Stimulated activated CD4-positive, alpha-beta T cell treated with anti-CD3 and anti-CD28 coated beads, Interleukin-15, amount 100 ng/mL, for 1 hour (primary cell): Measurements from ENCODE around the gene MAPK14.
A peak's percentile ranks its signal among the peaks of the same experiment; 100 is the strongest.
"Not testable (repeated sequence)": the region's sequence is repeated elsewhere in the genome, so short reads cannot be mapped to it uniquely, and the experiment has no call there.

Source experiments
- DNase-seq, 2 donors: peaks; one replicate each; pipeline ENCODE4 v3.0.0-alpha.2; 2020; ENCODE audit warnings: low read depth in 1 of 2, low spot score in 1 of 2

MAPK14 gene

DNA sequence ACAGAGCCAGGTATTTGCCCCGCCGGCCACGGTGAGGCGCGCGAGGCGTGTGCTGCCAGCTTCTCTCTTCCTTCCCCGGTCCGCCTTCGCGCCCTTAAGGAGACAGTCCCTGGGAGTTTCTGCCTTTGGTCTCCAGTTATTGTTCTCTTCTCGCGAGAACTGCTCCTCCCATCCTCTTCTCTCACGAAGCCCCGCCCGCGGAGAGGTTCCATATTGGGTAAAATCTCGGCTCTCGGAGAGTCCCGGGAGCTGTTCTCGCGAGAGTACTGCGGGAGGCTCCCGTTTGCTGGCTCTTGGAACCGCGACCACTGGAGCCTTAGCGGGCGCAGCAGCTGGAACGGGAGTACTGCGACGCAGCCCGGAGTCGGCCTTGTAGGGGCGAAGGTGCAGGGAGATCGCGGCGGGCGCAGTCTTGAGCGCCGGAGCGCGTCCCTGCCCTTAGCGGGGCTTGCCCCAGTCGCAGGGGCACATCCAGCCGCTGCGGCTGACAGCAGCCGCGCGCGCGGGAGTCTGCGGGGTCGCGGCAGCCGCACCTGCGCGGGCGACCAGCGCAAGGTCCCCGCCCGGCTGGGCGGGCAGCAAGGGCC lies at the start of gene MAPK14:
Gene MAPK14 (plus strand): TSS at position 308 of the 587 bp plus-strand sequence. CDS start 350 bp downstream, outside the sequence.
- DNase-seq: peak; percentile 94 to 95

DNA sequence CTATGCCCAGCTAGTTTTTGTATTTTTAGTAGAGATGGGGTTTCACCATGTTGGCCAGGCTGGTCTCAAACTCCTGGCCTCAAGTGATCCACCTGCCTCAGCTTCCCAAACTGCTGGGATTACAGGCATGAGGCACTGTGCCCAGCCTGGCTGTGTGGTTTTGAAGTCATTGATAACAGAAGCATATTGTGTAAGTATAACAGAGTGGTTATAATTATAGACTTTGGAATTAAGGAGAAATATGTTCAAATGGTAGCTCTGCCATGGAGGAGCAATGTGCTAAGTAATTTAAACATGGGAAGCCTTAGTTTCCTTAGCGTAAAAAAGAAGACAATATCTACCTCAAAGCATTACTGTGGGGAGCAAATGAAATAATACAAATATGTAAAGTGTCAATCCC lies 47.5 kb upstream of the MAPK14 start:
- not testable (repeated sequence) for DNase-seq

DNA sequence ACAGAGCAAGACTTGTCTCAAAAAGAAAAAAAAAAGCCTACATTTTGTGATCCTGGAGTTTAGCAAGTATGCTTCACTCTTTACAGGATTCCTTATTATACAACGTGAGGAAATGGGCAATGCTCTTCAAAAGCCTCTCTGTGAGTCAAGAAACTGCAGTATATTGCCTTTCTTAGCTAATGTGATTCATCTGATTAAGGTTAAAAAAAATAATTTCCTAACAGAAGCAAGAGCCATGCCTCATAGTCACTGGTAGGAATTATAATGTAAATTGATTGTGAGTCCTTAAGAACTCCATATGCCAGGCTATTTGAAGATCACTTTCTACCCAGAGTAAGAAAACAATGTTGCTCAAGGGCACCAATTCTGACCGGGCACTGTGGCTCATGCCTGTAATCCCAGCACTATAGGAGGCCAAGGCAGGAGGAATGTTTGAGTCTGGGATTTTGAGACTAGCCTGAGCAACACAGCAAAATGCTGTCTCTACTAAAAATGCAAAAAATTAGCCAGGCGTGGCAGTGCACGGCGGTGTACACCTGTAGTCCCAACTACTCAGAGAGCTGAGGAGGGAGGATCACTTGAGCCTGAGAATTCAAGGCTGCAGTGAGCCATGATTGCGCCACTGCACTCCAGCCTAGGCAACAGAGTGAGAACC lies 46.5 kb upstream of the MAPK14 start:
- DNase-seq: no peak

DNA sequence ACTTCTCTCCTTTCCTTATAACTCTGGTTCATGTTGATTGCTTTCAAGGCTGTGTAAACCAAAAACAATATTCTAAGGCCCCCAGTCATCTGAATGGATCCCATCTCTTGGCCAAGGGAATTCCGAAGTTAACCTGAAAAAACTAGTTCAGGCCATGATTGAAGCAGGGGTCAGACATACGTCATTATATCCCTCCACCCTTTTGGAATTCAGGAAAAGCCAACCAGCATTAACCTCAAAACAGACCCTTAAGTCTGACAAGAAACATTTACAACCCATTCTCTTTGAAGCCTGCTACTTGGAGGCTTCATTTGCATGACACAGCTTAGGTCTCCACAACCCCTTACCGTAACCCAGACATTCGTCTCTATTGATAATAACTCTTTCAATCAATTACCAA lies 42.9 kb upstream of the MAPK14 start:
- no peak for DNase-seq

DNA sequence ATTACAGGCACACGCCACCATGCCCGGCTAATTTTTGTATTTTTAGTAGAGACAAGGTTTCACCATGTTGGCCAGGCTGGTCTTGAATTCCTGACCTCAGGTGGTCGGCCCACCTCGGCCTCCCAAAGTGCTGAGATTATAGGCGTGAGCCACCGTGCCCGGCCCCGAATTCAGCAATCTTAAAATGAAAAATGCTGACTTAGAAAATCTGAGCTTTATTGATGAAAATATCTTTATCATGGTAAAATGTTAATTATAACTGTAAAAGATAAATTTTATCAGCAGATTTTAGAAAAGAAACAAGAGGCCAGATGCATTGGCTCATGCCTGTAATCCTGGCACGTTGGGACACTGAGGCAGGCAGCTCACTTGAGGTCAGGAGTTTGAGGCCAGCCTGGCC lies 39.6 kb upstream of the MAPK14 start:
- DNase-seq: not testable (repeated sequence)

DNA sequence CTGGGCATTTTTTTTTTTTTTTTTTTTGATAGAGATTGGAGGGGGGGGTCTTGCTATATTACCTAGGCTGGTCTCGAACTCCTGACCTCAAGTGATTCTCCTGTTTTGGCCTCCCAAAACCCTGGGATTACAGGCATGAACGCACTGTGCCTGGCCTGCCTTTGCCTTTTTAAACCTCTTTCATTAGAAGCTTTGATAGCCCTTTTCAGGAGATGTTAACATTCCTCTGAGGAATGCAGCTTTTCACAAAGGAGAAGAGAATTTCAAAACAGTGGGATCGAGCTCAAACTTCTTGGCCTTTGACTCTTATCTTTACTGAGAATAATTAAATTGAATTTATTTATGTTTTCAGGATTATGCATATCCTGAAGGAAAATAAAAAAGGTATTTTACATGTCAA lies 34.5 kb upstream of the MAPK14 start:
- DNase-seq: no peak

DNA sequence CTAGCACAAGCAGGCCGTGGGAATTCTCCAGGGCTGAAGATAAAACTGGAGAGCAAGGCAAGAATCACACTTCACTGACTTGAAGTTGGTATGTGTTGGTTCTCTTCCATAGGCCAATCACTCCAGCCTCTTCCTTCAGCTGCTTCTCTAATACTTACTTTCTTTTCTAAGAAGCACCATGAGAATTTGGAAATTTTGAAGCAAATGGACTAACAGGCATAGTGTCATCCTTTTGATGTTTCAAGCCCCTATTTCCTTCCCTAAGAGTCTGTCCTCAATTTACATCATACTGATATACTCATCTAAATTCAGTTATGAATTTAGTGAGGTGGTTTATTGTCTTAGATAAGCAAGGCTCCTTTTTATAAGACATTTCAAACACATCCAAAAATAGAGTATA lies 27.2 kb upstream of the MAPK14 start:
- DNase-seq: no peak

DNA sequence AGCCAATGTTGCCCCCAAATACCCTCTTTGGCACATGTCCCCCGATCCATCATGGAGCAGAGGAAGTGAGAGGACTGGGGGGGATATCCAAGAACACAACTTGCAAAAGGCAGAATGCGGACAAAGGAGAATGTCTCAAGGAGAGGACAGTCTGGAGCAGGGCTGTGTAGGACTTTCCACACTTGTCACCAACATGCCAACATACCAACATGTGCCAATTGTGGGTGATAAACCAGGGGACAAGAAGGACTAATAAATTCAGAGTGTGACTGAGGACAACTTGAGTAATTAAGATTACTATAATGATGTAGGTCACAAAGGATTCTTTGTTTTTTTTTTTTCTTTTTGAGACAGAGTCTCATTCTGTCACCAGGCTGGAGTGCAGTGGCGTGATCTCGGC lies 11.9 kb upstream of the MAPK14 start:
- no peak for DNase-seq

DNA sequence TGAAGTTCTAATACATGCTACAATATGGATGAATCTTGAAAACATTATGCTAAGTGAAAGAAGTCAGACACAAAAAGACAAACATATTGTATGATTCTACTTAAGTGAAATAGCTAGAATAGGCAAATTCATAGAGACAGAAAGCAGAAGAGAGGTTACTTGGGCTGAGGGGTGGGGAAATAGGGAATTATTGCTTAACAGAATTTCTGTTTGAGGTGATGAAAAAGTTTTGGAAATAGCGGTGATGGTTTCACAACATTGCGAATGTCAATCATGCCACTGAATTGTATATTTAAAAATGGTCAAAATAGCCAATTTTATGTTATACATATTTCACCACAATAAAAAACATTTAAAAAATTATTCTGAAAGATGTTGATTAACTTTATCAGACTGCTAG lies 9.3 kb upstream of the MAPK14 start:
- DNase-seq: no peak

DNA sequence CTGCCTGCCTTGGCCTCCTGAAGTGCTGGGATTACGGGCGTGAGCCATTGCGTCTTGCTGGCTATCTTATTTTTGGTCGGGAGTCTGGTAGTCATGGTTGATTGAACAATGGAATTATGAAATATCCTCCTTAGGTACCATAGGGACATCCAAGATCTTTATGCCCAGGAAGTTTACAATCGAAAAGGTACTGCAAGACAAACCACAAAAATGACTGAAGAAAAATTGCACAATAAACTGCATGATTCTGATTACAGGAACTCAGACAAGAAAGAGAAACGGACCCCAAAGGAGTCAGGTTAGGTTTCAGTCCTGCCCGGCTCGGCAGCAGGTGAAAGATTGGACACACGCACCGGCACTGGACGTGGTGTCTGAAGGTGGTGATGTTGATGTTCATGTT lies 8.4 kb upstream of the MAPK14 start:
- DNase-seq: no peak

DNA sequence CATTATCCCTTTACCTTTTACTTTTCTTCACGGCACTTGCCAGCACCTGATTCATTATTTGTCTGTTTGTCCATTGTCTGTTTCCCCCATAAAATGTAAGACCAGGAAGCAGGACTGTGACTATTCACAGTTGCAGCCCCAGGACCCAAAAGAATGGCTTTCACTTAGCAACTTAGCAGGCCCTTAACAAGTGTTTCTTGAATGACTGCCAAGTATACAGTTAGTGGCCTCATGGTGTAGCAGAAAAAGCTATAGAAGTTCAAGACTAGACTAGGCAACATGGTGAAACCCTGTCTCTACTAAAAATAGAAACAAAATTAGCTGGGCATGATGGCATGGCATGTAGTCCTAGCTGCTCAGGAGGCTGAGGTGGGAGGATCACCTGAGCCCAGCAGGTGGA lies 7.5 kb upstream of the MAPK14 start:
- no peak for DNase-seq

DNA sequence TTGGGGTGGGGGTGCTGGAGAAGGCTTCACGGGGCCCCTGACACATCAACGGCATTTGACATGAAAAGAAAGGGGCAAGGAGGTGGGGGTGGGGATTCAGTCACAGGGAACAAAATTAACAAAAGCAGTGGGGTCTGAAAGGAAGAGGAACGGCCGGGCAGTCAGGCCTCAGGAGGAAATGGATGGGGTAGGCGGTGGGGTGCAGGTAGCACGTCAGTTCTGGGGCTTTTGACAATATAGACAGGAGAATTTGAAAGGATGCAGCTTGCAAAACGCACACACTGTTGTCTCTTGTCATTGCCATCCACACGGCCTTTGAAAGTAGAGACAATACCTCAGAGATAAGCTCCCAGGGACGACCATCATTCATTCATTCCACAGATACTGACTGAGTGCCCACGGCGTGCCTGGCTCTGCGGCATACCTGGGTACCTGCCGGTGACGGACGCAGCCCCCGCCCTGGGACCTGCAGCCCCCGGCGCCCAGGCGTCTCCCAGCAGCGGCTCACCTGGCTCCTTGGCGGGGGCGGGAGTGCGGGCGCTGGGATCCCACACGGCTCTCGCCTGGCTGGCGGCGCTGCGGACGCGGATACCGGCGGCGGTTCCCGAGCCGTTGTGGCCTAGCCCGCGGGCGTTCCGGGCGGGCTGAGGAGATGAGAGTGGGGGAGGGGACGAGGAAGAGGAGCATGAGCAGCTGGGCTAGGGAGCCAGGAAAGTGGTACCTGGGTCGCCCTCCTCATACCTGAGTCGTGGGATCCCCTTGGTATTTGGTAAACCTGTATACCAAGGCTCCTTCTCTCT lies 3.4 kb upstream of the MAPK14 start, which contains the start of gene SLC26A8:
Gene SLC26A8 (minus strand): TSS at position 646 of the 800 bp plus-strand sequence. CDS start 4,934 bp downstream, outside the sequence.
- DNase-seq: no peak

DNA sequence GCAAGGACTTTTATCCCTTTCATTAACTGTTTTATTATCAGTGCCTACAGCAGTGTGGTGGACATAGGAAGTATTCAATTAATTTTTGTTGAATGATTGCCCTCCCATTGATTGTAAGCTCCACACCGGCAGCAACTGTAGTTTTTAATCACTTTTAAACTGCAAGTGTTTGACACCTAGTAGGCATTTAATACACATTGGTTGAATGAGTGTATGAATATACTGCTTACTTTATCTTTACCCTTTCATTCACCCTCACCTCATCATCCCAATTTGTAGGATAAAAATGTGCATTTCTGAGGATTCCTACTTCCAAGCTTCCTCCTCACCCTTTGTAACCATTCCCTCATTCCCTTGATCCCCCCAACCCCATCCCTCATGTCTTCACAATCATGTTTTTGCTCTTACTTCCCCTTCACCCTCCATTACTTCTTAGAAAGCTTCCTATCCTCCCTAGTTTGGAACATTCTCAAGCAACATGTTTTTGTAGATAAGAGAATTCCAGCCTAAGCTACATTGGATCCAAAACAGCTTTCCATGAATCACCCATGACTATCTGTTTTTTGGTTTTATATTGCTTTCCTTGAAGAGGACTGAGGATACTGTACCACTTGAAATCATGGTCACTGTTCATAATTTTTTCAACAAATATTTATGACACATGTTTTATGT lies 2.2 kb upstream of the MAPK14 start:
- DNase-seq: no peak

DNA sequence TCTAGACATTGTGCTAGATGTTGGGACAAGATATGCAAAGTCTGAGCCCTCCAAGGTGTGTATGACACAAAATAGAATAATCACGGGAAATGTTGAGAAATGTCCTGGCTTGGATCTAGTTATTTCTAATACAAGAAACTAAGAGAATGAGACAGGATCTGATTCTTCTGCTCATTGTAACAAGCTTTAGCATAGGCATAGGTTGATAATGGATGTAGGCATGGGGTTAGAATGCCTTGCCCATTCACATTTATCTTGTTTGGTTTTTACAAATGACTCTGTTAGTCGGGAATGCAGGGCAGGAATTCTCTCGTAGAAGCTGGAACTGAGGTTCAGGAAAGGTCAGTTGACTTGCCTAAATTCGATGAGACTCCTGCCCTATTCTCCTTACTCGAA lies 1.7 kb upstream of the MAPK14 start:
- DNase-seq: no peak

DNA sequence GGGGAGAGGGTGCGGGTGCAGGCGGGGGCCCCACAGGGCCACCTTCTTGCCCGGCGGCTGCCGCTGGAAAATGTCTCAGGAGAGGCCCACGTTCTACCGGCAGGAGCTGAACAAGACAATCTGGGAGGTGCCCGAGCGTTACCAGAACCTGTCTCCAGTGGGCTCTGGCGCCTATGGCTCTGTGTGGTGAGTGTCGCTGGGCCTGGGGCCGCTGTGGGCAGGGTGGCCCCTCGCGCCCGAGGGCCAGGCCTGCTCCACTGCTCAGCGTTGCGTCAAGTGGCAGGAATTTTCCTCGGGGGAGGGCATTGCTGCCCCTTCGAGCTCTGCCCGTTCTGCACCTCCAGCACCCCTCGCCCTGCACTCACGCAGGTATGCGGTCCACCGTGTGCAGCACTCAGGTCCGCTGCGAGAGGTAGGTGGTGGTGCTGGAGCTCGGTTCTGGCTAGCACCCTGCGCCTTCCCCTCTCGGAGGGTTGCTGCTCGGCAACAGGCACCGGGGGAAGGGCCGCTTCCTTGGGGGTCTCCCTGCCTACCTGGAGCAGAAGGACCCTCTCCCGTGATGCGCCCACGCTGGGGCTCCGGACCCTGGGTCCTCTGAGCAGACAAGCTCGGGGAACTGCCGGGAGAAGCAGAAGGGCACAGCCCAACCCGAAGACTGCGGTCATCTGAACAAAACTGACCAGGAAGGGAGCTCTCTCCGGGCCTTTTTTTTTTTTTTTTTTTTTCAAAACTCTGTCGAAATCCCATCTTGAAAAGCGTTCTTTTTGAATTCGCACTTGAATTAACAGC lies 674 bp downstream of the MAPK14 start:
- peak; percentile 14 to 35 for DNase-seq

DNA sequence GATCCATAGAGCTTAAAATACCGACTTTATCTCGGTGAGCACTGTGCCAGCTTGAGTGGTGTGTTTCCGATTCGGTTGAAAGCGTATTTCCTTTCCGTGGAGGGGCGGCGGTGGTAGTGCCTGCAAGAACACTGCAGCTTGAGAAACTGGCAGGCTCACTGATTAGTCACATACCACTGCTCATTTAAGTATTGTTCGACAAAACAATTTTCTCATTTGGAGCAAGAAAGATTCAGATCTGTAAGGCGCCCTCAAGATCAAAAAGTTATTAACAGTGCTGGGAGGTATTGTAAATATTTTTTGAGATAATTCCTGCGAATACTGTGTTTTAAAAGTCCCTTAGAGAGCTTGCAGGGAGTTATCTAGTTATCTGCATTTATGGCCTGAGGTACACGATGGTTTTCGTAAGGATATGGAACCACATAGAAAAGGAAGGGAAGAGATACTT lies 1.3 kb downstream of the MAPK14 start:
- DNase-seq: peak; percentile 44 to 51

DNA sequence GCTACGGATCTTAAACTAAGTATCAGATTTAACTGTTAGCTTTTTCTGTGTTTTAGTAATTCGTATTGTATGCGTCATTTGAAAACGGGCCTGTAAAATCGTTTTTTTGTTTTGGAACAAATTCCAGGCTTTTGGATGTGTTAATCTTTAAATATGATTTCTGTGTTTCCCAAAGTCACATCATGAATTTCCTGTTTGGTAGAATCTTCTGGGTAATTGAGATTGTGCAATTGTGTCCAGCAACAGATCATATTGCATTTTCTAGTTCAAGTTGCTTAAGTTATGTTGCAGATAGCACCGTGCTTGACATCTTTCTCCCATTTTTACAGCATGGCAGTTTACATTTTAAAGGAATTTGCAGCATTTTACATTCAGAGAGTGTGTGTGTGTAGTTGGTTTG lies 1.9 kb downstream of the MAPK14 start:
- no peak for DNase-seq

DNA sequence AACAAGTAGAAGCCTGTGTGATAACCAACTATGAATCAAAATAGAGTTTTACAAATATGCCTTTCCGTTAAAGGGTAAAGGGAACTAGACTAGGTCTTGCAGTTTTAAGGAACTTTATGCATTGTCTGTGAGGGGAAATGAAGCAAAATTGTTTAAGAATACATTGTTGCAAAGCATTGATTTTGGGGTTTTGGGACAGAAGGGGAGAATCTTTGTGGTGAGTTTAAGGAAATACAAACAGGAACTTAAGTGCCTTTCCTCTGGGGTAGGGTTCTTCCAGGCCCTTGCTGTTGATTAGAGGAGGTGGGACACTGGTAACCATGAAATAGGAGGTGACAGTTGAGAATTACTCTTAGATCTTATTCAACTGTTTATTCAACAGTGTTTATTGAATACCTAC lies 4.7 kb downstream of the MAPK14 start:
- DNase-seq: no peak

DNA sequence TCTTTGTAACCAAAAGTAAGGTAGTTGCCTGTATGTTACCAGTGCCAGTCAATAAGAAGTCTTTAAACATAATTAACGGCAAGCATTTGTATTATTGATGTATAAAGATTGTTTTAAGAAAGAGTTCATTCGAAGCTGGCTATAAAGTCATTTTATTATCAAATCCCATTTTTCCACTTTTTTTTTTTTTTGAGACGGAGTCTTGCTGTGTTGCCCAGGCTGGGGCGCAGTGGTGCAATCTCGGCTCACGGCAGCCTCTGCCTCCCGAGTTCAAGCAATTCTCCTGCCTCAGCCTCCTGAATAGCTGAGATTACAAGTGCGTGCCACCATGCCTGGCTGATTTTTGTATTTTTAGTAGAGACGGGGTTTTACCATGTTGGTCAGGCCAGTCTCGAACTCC lies 5.5 kb downstream of the MAPK14 start:
- DNase-seq: not testable (repeated sequence)

DNA sequence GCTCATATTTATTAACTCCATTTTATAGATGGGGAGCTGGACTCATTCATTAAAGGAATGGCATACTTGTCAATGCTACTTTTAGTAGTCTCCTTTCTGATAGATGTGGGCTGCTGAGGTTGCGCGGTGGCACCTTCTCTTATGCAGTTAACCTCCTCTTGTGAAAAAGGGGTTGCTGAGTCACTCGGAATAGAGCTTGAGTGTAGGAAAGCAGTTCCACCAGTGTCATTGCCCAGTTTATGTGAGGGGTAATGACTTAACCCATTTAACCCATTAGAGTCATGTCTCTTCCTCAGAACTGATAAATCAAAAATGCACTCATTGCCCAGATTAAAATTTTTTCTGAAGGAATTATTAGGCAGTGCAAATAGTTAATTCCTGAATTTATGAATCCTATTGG lies 6.3 kb downstream of the MAPK14 start:
- DNase-seq: no peak

DNA sequence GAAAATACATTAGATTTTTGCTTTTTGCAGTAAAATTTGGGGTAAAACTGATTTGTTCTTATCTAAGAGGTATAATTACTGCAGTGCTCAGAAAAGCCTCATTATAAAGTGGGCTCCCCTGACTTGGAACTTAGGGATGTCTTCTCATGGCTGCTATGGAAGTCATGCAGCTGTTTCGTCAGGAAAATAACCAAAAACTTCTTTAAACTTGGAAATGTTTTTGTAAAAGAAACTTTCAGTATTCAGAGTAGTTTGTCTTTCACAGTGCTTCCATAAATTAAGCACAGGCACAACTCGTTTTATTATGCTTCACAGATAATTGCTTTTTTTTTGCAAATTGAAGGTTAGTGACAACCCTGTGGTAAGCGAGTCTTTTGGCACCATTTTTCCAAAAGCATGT lies 6.8 kb downstream of the MAPK14 start:
- DNase-seq: no peak
